Pons (tissue), 1 donor: ENCODE measurements around the gene RASD2.

ENCODE experiments used
- DNase-seq: peaks from one replicate; pipeline ENCODE4 v3.0.0-alpha.2; 2016; ENCODE audit warnings: low spot score

Gene RASD2

GRCh38 chr22:35541254-35541748 lies 670 bp downstream of the RASD2 start:
- no peak for DNase-seq

- DNase-seq, result no peak
These were observed 1.7 kb downstream of the RASD2 start for GRCh38 chr22:35542157-35542938.

GRCh38 chr22:35542939-35543516 lies 2.4 kb downstream of the RASD2 start:
- DNase-seq, result no peak

GRCh38 chr22:35543702-35544101 lies 3.1 kb downstream of the RASD2 start:
- DNase-seq, result no peak

GRCh38 chr22:35544189-35544588 lies 3.6 kb downstream of the RASD2 start:
- DNase-seq, result no peak

- DNase-seq, result no peak
These were observed 4.2 kb downstream of the RASD2 start for GRCh38 chr22:35544827-35545226.

- no peak for DNase-seq
These were observed 6.3 kb downstream of the RASD2 start for GRCh38 chr22:35546886-35547285.

GRCh38 chr22:35547987-35548721 lies 7.5 kb downstream of the RASD2 start:
- DNase-seq, result no peak

GRCh38 chr22:35548722-35549112 lies 8.1 kb downstream of the RASD2 start:
- DNase-seq, result no peak

GRCh38 chr22:35549328-35549727 lies 8.7 kb downstream of the RASD2 start:
- peak; percentile 53 for DNase-seq

- DNase-seq, result no peak
These were observed 11.0 kb downstream of the RASD2 start for GRCh38 chr22:35551549-35552177.

- no peak for DNase-seq
These were observed 11.7 kb downstream of the RASD2 start for GRCh38 chr22:35552196-35552842.

- no peak for DNase-seq
These were observed 12.2 kb downstream of the RASD2 start for GRCh38 chr22:35552846-35553245.

GRCh38 chr22:35553341-35553740 lies 12.7 kb downstream of the RASD2 start:
- no peak for DNase-seq

- DNase-seq, result no peak
These were observed 13.7 kb downstream of the RASD2 start for GRCh38 chr22:35554297-35554845.

- DNase-seq, result no peak
These were observed 14.9 kb downstream of the RASD2 start for GRCh38 chr22:35555483-35555890.

GRCh38 chr22:35555946-35556547 lies 15.4 kb downstream of the RASD2 start:
- no peak for DNase-seq

- DNase-seq, result no peak
These were observed 16.0 kb downstream of the RASD2 start for GRCh38 chr22:35556666-35557065.

GRCh38 chr22:35558031-35558430 lies 17.4 kb downstream of the RASD2 start:
- no peak for DNase-seq

GRCh38 chr22:35558719-35559118 lies 18.1 kb downstream of the RASD2 start:
- no peak for DNase-seq

- DNase-seq, result no peak
These were observed 18.8 kb downstream of the RASD2 start for GRCh38 chr22:35559354-35560005.
